ENCODE data around the gene OPRD1.
"Not testable (repeated sequence)": the region's sequence is repeated elsewhere in the genome, so short reads cannot be mapped to it uniquely, and the experiment has no call there.

GRCh38 chr1:28794582-28794981 lies 17.4 kb upstream of the OPRD1 start:
- TF ChIP-seq CTCF, POLR2A (IDR thresholded peaks at IDR 0.05): not testable (repeated sequence)
